ENCODE measurements around the gene COPE. TPM values are rescaled to one million over a fixed set of nuclear protein-coding genes. Genes with fewer than 3 reads are reported as not detected.

The COPE gene
- polyA plus RNA-seq, 1 donor, result 89.5 TPM

DNA sequence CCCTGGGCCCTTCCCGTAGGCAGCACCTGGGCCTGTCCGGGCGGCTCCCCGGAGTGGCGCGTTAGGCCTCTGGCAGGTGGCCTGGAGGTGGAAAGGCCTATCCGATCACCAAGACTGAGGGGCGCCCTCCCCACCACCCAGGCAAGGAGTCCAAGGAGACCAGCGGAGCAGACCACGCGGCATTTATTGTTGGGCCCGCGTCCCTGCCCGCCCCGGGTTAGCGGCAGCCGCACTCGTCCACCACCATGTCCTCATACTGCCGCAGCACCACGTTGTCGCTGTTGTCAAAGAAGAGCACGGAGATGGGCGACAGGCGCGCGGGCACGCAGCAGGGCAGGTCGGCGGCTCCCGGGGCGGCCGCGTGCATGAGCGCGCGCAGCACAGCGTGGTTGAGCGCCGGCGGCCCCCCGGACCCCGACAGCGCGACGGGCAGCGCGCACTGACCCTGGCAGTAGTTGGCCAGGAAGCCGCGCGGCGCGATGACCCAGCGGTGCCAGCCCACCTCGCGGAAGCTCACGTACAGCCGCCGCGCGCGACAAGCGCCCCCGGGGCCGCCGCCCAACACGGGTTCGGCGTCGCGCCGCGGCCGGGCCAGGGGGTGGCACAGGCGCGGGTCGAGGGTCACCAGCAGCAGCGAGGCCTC, 50.7 kb downstream of the COPE start:
- DNase-seq, result no peak

DNA sequence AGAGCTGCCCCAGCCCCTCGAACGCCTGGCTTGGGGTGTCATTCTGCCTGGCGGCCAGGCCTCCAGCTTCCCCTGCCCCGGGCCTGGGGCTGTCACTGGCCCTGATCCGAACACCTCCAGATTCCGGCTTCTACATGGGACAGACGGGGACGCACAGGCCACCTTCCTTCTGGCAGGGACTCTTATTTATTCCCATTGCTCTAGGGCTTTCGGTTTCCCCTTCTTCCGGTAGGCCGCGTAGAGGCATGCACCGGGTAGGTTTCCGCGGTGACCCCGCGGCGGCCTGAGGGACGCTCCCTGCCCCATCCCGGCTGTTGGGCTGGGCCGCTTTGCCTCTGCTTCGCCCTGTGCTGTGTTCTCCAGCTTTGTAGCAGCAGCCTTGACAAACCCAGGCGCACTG, 51.4 kb downstream of the COPE start:
- DNase-seq, result no peak

DNA sequence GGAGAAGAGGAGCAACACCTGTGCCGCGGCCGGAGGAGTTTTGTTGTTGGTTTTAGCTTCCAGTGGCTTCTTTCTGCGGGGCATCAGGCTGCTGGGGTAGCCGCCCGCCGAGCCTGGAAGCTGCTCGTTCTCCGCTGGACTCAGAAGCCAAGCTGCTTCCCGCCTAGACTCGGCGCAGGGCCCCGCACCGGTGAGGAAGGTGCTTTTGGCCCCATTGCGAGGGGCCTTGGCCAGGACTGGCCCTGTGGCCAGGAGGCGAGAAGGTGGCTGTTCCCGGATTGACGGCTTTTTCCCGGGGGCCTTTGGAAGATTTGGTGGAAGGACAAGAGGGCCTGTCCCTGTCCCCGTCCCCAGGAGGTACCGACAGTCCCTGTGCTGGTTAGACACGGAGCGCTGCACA, 52.0 kb downstream of the COPE start:
- no peak for DNase-seq

DNA sequence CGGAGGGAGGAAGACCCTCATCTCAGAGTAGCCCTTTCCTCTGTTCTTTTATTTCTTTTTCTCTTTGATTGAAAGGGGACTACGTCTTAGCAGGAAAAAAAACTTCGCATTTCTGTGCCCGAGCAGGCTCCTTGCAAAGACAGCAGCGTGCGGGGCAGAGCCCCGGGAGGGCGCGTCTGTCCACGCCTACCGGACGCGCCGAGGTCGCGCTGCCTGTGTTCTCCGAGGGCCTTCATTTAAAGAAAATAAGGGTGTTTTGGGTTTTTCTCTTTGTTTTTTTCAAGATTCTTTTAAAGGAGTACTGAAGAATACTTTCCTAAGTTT, 52.4 kb downstream of the COPE start:
- DNase-seq, result no peak

DNA sequence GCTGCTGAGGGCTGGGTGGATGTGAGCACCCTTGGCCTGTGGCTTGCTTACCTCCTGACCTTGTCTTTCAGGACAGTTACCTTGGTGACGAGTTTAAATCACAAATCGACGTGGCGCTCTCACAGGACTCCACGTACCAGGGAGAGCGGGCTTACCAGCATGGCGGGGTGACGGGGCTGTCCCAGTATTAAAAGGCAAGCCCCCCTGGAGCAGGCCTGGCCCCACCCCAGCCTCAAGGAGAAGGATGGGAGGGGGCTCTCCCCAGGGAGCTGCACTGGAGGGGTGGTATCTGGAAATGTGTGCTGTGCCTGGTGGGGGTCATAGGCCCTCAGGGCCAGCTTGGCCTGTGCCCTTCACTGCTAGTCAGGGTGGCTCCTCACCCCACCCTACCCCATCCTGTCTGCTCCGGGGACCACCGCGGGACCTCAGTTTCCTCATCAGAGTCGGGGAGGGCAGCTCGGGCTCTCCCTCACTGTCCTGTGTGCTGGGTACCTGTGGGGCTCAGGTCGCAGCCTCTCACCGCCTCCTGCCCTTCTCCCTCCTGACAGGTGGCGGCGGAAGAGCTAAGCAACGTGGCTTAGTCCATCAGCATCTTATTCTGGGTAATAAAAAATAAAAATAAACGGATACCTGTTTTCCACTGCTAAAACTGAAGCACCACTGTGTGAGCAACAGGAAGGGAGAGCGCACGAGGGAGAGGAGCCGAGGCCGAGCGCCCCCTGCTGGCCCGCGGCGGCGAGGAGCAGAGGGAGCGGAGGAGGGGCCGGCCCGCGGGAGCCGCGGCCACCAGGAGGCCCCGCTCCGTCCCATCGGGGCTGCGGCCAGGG, 53.0 kb downstream of the COPE start:
- DNase-seq, result peak; percentile 45

DNA sequence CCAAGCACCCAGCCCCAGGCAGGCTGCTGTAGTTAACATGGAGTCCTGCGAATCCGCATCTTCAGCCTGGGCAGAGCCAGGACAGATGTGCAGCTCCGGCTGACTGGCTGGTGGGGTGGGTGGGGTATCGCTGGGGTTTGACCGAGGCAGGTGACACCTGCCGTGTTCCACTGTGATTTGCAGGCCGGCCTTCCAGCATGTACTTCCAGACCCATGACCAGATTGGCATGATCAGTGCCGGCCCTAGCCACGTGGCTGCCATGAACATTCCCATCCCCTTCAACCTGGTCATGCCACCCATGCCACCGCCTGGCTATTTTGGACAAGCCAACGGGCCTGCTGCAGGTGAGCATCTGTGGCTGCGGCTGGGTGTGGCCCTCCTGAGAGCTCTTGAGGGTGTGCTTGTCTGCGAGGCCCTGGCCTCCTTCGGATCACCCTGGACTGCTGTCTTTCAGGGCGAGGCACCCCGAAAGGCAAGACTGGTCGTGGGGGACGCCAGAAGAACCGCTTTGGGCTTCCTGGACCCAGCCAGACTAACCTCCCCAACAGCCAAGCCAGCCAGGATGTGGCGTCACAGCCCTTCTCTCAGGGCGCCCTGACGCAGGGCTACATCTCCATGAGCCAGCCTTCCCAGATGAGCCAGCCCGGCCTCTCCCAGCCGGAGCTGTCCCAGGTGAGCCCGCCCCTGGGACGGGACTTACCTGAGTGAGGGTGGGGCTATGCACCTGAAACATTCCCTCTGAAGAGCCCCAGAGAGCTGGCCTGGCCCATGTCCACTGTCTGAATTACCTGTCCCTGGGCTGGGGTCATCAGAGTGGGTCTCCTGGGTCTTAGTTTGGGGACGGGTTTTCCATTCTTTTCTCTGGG, 53.8 kb downstream of the COPE start:
- no peak for DNase-seq

DNA sequence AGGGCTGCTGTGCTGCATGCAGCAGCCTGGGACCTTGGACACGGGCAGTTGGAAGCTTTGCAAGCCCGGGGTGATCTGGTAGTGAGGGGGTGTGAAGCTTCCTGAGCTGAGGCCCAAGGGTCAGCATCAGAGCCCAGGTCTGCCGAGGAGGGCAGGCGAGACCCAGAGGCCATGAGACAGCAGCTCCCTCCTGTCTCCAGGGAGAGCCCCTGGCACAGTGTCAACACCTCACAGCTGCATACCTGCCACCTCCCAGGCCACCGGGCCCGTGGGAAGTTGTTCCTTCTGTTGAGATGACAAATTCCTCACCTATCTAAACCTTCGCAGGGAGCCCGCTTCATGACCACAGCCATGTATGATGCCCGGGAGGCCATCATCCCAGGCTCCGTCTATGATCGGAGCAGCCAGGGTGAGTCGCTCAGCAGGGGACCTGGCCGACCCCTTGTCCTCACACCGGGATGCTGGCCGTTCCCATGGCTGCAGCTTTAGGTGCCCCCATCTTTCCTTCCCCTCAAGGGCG, 55.3 kb downstream of the COPE start:
- no peak for DNase-seq

DNA sequence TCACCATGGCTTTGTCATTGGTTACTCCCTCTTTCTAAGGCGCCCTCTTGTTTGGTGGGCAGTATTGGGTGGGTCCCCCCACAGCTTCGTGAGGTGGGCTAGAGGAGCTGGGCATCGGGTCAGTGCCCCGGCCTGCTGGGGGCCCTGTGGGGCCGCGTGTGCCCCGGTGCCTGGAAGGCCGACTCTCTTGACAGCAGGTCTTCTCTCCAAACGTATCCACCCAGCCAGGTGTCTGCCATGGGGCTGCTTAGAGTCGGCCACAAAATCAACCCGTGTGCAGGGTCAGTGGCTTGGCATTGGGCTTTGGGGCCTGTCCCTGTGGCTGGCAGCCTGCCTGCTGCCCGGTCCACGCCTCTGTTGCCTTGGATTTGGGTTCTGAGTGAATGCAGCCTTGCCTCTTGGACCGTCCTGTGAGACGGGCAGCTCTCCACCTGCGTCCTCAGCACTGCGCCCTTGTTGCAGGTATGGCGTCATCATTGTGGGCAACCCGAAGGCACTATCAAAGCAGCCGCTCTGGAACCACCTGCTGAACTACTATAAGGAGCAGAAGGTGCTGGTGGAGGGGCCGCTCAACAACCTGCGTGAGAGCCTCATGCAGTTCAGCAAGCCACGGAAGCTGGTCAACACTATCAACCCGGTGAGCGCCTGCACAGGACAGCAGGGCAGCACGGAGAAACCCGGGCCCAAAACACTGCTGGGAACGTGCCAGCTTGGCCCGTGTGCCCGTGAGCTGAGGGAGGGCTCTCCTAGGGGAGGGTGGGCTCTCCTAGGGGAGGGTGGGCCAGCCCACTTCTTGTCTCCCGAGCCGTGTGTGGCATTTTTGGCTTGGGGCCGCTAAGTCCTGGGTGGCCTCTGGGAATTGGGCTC, 56.0 kb downstream of the COPE start:
- DNase-seq, result no peak

DNA sequence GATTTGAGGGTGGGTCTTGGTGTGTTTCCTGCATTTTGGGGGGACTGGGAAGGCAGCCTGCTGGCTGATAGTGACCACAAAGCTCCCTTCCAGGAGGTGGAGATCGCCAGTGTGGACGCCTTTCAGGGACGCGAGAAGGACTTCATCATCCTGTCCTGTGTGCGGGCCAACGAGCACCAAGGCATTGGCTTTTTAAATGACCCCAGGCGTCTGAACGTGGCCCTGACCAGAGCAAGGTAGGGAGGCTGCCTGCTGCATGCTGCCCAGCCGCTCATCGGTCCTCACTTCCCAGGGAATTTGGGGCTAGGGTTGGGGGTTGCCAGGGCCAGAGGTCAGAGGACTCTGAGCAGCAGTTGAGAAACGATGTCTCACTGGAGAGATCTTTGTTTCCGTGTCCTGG, 57.3 kb downstream of the COPE start:
- DNase-seq, result no peak

DNA sequence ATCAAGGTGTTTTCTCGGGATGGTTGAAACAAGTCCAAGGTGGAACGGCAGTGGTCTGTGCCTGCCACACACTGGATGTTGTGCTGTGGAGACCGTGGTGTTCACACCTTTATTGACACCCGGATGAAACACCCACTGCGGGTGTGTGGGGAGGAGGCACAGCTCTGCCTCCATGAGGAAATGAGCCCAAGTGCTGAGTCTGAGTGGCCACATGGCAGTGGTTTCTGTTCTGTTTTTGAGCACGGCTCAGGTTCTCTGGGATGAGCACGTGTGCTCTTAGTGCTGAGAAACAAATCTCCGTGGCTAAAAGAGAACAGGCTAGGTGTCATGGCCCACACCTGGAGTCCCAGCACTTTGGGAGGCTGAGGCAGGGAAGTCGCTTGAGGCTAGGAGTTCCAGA, 58.0 kb downstream of the COPE start:
- DNase-seq, result no peak

DNA sequence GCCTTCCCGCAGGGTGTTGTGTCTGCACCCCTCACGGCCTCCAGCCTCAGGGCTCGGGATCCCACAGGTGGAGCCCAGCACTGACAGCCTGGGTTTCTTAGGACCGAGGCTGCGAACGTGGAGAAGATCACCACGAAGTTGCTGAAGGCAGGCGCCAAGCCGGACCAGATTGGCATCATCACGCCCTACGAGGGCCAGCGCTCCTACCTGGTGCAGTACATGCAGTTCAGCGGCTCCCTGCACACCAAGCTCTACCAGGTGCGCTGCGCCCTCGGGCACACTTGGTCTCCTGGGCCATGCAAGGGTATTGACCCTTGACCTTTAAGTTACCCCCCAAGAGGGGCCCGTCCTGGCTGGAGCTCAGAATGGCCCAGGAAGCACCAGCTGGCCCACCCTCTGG, 58.5 kb downstream of the COPE start:
- no peak for DNase-seq

DNA sequence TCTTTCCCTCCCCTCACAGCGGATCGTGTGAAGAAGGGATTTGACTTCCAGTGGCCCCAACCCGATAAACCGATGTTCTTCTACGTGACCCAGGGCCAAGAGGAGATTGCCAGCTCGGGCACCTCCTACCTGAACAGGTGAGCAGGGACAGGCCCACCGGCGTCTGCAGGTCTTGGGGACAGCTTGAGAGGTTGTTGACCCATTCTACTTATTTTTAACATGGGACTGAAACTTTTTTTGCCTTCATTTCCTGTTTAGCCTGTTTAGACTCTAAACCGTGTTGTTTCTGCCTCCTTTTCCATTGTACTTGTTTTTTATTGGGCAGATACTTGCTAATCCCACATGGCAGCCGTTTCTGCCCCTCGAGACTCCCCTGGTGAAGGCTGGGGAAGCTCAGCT, 58.9 kb downstream of the COPE start:
- DNase-seq, result no peak

DNA sequence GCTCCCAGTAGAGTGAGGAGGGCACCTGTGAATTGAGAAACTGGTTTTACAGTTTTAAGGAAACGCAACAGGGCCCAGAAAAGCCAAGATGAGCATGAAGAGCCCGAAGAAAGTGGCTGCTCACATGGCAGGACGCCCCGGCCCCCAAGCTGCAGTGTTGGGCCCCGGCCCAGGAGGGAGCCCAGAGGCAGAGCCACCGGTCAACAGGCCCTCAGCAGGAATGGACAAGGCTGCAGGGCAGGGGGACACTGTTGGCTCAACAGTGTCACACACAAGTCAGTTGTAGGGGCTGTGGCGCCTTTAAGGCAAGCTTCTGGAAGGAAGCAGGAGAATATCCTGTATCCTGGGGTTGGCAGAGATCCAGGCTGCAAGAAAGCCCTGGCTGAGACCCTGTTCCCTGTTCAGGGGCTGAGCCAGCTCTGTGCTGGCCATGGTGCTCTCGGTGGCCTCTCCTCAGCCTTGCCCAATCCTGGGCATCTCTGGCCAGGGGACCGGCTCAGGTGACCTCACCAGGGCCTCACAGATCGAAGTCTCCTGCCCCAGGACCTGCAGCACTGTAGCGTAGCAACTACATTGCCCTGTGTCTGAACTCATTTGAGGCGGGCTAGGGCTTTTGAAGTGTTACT, 59.4 kb downstream of the COPE start:
- no peak for DNase-seq

DNA sequence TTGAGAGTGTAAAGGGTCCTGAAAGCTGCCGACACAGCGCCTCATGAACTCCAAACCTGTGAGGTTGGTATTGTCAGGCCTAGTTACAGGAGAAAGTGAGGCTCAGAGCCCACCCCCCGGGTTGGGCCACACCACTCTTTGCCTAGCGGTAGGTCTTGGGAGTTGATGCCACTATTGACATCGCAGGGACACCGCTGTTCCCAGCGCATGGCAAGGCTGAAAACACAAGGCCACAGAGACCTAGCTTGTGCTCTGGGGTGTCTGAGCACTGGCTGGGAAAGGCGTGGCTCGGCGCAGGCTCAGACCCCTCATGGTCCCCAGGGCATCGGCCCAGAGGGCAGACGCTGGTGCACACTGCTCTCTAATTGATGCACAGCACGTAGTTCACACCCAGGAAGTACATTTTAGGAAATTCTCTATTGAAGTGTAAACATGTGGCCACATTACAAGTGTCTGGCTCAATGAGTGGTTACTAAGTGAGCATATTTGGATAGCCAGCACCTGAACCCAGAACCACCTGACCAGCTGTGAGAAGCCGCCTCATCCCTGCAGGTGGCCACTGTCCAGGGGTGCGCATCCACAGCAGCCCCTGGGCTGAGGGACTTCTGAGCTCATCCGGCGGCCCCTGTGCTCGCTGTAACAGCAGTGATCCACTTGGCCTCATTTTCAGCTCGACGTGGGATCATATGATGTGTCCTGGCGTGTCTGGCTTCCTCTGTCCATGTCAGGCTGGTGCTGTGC, 60.1 kb downstream of the COPE start:
- no peak for DNase-seq

DNA sequence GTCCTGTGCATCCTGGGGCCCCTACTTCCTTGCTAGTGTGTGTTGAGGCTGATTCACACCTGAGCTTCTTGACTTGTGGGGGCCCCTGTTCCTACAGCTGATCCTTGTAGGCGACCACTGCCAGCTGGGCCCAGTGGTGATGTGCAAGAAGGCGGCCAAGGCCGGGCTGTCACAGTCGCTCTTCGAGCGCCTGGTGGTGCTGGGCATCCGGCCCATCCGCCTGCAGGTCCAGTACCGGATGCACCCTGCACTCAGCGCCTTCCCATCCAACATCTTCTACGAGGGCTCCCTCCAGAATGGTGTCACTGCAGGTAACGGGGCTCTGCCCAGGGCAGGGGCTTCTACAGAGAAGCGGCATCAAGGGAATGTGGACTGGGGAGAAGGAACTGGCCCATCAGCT, 62.0 kb downstream of the COPE start:
- no peak for DNase-seq

DNA sequence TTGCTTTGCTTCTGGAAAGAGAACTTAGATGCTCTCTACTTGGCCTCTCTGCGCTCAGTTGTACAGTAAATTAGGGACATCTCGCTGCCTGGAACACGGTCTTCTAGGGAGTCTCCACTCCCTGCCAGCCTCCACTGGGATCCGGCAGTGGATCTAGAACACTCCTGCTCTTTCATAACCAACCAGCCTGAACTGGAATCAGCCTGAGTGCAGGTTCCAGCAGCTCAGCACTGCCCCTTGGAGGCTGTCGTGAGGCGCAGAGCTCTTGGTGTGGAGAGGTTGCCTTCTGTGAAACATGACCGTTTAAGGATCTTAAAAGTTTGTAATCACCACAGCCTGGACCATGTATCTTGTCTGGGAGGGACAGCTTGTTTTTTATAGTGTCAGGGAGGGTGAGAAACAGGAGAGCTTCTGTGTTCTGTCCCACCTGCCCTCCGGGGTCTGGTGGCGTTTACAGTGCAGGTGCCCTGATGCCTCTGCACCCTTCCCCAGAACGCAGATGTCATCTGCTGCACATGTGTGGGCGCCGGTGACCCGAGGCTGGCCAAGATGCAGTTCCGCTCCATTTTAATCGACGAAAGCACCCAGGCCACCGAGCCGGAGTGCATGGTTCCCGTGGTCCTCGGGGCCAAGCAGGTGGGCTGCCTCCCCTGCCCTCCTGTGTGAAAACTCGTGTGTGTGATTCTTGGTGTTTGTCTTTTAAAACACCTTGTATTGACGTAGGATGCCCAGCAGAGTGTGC, 62.6 kb downstream of the COPE start:
- no peak for DNase-seq

DNA sequence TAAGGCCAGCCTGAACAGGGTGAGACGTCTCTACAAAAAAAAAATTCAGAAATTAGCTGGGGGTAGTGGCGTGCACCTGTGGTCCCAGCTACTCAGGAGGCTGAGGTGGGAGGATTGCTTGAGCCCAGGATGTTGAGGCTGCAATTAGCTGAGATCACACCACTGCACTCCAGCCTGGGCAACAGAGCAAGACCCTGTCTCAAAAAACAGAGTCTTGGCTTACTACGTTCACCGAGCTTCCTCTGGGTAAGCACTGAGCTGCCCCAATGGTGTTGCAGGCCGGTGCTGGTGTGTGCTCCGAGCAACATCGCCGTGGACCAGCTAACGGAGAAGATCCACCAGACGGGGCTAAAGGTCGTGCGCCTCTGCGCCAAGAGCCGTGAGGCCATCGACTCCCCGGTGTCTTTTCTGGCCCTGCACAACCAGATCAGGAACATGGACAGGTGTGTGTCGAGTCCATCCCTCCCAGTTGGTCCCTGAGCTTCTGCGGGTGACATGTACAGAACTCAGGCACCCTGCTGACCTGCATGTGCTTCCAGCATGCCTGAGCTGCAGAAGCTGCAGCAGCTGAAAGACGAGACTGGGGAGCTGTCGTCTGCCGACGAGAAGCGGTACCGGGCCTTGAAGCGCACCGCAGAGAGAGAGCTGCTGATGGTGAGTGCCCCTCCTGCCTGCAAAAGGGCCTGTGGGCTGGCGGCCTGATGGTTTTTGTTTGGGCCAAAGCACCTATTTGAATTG, 63.4 kb downstream of the COPE start:
- DNase-seq, result no peak

DNA sequence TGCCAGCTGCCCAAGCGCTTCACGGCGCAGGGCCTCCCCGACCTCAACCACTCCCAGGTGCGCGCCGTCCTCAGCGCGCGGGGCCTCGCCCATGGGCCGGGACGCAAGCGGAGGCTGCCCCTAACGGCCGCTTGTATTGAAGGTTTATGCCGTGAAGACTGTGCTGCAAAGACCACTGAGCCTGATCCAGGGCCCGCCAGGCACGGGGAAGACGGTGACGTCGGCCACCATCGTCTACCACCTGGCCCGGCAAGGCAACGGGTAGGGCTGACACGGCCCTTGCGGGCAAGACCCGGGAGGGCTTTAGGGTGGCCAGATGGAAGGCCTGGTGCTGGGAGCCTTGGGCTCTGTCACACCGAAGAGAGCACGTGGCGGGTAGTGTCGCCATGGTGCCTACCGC, 64.2 kb downstream of the COPE start:
- no peak for DNase-seq

DNA sequence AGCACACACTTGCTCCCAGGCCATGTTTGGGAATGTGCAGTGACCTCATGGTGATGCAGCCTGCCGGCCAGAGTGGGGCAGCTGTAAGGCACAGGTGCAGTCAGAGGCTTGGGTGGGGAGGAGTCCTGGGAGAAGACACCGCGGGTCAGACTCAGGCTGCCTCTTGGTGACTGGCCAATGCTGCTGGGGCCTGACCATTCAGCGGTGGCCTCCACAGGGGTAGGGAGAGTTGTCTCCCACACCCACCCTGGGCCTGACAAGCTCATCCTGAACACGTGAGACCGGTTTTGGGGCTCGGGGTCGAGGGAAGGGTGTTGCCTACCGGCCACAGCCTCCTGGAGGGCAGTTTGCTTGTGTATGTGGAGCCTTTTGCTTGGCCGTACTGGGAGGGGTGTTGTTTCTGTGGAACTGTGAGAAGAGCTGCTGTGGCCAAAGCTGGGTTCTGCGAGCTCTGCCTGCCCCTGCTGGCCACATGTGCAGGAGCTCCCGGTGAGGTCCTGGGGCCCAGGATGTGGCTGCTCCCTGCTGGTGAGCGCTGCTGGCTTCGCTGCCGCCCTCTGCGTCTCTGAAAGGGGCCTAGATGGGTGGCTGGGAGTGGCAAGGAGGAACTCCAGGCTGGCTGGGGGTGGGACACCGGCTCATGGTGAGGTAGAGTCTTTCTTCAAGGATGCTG, 65.3 kb downstream of the COPE start:
- no peak for DNase-seq
